ENCODE data around the gene MARCHF2. TPM values are rescaled to one million over a fixed set of nuclear protein-coding genes. Genes with fewer than 3 reads are reported as not detected.

Gene MARCHF2
- total RNA-seq, 1 donor from 2014 or later = 30.9 TPM

DNA sequence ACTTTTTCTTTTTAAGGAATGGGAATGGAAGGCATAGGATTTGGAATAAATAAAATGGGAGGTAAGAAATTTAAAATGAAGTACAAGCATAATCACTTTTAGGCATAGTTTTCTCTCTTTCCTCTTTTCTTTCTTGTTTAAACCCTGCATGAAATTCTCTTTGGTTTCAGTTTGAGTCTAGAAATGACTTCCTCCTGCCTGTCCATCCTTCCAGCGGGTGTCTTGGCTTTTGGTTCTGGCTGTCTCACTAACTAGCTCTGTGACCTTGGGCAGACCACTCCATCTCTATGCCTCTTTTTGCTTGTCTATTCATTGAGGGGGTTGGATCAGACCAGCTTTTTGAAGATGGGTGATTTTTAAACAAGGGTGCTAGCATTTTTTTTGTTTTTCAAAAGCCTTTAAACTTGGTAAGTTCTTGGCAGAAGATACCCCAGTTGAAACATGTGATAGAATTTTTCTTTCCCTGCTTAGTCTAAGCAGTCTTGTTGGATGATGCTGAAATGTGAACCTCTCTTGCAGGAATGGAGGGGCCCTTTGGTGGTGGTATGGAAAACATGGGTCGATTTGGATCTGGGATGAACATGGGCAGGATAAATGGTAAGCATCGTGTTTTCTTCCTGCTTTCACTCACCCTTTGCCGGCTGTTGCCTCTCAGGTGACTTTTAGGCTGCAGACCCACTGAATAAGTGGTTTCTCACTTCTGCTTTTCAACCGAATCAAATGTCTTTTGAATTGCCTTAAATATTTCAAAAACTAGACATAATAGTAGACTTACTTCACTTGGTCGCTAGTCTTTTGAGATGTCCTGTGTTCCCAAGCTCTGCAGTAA is 60.8 kb downstream of the MARCHF2 start:
- Mint-ChIP-seq H3K9me3 (ENCODE audit: unreplicated experiment) (no peaks in the 10 kb centered on the region), H3K4me1 (ENCODE audit: low read depth, unreplicated experiment) (peaks cover 19% of the 10 kb centered on the region), H3K27me3 (ENCODE audit: low read depth, unreplicated experiment) (no peaks in the 10 kb centered on the region), H3K36me3 (ENCODE audit: low read depth, unreplicated experiment) (peaks cover 22% of the 10 kb centered on the region), H3K27ac (ENCODE audit: unreplicated experiment) (peak overlapping the region; percentile 59), H3K4me3 (ENCODE audit: unreplicated experiment) (no peak overlapping the region)
- no peak for FAIRE-seq
- no peak for DNase-seq (ENCODE audit: low read depth)
- no peak overlapping the region for H3K27ac ChIP-seq (ENCODE audit: low read depth, low read length)
- peaks cover 84% of the 10 kb centered on the region for H3K79me2 ChIP-seq (ENCODE audit: insufficient read depth, low read length)
- H3K9me3 ChIP-seq (ENCODE audit: insufficient read depth, low read depth, low read length) = no peaks in the 10 kb centered on the region
- no peak overlapping the region for H3K4me2 ChIP-seq (ENCODE audit: low read length)
- no peaks in the 10 kb centered on the region for H3K27me3 ChIP-seq (ENCODE audit: insufficient read depth, low read length)
- TF ChIP-seq, protein P1, sequence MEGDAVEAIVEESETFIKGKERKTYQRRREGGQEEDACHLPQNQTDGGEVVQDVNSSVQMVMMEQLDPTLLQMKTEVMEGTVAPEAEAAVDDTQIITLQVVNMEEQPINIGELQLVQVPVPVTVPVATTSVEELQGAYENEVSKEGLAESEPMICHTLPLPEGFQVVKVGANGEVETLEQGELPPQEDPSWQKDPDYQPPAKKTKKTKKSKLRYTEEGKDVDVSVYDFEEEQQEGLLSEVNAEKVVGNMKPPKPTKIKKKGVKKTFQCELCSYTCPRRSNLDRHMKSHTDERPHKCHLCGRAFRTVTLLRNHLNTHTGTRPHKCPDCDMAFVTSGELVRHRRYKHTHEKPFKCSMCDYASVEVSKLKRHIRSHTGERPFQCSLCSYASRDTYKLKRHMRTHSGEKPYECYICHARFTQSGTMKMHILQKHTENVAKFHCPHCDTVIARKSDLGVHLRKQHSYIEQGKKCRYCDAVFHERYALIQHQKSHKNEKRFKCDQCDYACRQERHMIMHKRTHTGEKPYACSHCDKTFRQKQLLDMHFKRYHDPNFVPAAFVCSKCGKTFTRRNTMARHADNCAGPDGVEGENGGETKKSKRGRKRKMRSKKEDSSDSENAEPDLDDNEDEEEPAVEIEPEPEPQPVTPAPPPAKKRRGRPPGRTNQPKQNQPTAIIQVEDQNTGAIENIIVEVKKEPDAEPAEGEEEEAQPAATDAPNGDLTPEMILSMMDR (IDR thresholded peaks at IDR 0.05; ENCODE audit: insufficient read depth, low read depth, low read length) = no peak
- no peak for TF ChIP-seq EZH2 (IDR thresholded peaks at IDR 0.05; ENCODE audit: insufficient read depth, low read length)
- H3K36me3 ChIP-seq (ENCODE audit: insufficient read depth, low read length) = peaks cover 56% of the 10 kb centered on the region
- no peaks in the 10 kb centered on the region for H3K4me1 ChIP-seq (ENCODE audit: insufficient read depth, low read length)
- H3K4me3 ChIP-seq (ENCODE audit: insufficient read depth, low read depth, low read length) = no peak overlapping the region
- H4K20me1 ChIP-seq (ENCODE audit: insufficient read depth, low read length) = peaks cover 91% of the 10 kb centered on the region
- H2AFZ ChIP-seq (ENCODE audit: low read depth, low read length) = no peak overlapping the region
- H3K9ac ChIP-seq (ENCODE audit: low read length) = no peak overlapping the region

DNA sequence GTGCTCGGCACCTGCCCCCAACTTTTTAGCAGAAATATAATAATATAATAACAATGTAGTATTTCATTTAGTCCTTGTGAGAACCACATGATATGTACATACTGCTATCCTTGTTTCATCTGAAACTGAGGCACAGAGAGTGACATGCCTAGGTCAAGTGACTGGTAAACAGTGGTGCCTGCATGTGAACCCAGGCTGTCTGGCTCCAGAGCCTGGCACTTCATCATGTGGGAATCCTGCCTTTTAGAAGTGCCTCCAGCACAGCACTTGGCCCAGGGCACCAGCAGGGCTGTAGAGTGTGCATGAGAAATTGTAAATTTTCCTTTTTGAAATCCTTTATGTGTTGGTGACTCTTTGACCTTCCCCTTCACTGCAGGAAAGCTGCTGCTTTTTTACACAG is 61.9 kb downstream of the MARCHF2 start:
- Mint-ChIP-seq H3K4me1 (ENCODE audit: low read depth, unreplicated experiment) (peaks cover 13% of the 10 kb centered on the region), H3K36me3 (ENCODE audit: low read depth, unreplicated experiment) (peaks cover 13% of the 10 kb centered on the region)

More for the DNA sequence above, 61.9 kb downstream of the MARCHF2 start:
- no peak overlapping the region for H3K27ac ChIP-seq (ENCODE audit: low read depth, low read length)
- Mint-ChIP-seq H3K4me3 (ENCODE audit: unreplicated experiment) (no peak overlapping the region), H3K9me3 (ENCODE audit: unreplicated experiment) (no peaks in the 10 kb centered on the region), H3K27ac (ENCODE audit: unreplicated experiment) (peak overlapping the region; percentile 53), H3K27me3 (ENCODE audit: low read depth, unreplicated experiment) (no peaks in the 10 kb centered on the region)
- no peaks in the 10 kb centered on the region for H3K27me3 ChIP-seq (ENCODE audit: insufficient read depth, low read length)
- peaks cover 87% of the 10 kb centered on the region for H4K20me1 ChIP-seq (ENCODE audit: insufficient read depth, low read length)
- no peak for DNase-seq (ENCODE audit: low read depth)
- no peak overlapping the region for H3K4me3 ChIP-seq (ENCODE audit: insufficient read depth, low read depth, low read length)
- TF ChIP-seq, protein P1 (IDR thresholded peaks at IDR 0.05; ENCODE audit: insufficient read depth, low read depth, low read length) = no peak
- TF ChIP-seq EZH2 (IDR thresholded peaks at IDR 0.05; ENCODE audit: insufficient read depth, low read length) = no peak
- no peak for FAIRE-seq
- H3K36me3 ChIP-seq (ENCODE audit: insufficient read depth, low read length) = peaks cover 48% of the 10 kb centered on the region
- peaks cover 81% of the 10 kb centered on the region for H3K79me2 ChIP-seq (ENCODE audit: insufficient read depth, low read length)
- H2AFZ ChIP-seq (ENCODE audit: low read depth, low read length) = no peak overlapping the region
- no peaks in the 10 kb centered on the region for H3K9me3 ChIP-seq (ENCODE audit: insufficient read depth, low read depth, low read length)
- no peaks in the 10 kb centered on the region for H3K4me1 ChIP-seq (ENCODE audit: insufficient read depth, low read length)
- H3K9ac ChIP-seq (ENCODE audit: low read length) = no peak overlapping the region
- H3K4me2 ChIP-seq (ENCODE audit: low read length) = no peak overlapping the region

Data from astrocyte (in vitro differentiated cells and primary cell).